ENCODE data around the gene METRNL.

DNA sequence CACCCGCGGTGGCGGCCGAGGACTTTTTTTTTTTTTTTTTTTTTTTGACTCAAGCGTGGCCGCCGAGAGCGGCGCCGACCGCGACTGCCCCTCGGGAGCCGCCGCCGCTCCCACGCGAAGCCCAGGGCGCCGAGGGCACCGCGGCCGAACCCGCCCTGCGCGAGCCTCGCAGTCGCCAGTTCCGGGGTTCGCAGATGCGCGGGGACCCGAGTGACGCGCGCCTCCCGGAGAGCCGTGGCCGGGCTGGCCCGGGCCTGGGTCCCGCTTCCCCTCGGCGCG lies 1.1 kb downstream of the METRNL start:
- TF ChIP-seq CTCF (conservative IDR thresholded peaks at IDR 0.05) (no peak), EZH2 (IDR thresholded peaks at IDR 0.05; ENCODE audit: low read depth) (no peak)

Data from PC-9 (cell line).